Airway epithelial cell (primary cell): ENCODE data around the gene PABPC1L2A. TPM values are rescaled to one million over a fixed set of nuclear protein-coding genes. Genes with fewer than 3 reads are reported as not detected.

Experiments
- total RNA-seq: library from RNA; depleted of rRNA; stranded (reverse); fragments of >200 nt; gene quantifications from 2 replicates; pipeline ENCODE4 v1.2.3, GENCODE V29; 2015

Gene PABPC1L2A
- not detected in 2 replicates for total RNA-seq

DNA sequence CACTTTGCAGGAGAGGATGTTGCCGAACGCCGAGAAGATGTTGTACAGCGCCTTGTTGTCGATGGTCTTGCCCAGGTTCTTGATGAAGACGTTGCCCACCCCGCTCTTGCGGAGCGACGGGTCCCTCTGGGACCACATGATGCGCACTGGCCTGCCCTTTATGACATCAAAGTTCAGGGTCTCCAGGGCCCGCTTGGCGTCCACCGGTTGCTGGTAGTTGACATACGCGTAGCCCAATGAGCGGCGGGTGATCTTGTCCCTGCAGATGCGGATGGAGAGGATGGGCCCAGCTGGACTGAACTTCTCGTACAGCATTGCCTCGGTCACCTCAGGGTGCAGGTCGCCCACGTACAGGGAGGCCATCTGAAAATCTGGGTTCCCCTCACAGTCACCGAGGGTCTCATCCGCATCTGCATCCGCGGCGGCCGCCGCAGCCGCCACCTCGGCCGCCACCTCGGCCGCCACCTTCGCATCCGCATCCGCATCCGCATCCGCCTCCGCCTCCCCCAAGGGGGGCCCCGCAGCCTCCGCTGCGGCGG, at the start of gene PABPC1L2A:
Gene PABPC1L2A, minus strand, starts transcription at position 489 of the 539 bp plus-strand sequence. Its CDS starts 126 bp downstream, at position 363.

Other genes starting within 250 kb of the PABPC1L2A start
- gene FAM236C, start 166.9 kb downstream of the PABPC1L2A start, total RNA-seq = not detected in 2 replicates
- gene FAM236A, start 141.3 kb downstream of the PABPC1L2A start, total RNA-seq = not detected in 2 replicates
- not detected in 2 replicates for gene DMRTC1, start 135.7 kb downstream of the PABPC1L2A start, total RNA-seq
- not detected in 2 replicates for gene PABPC1L2B, start 76.6 kb downstream of the PABPC1L2A start, total RNA-seq
- gene NAP1L2, start 135.3 kb upstream of the PABPC1L2A start, total RNA-seq = 0.28 and 0.56 TPM in 2 replicates